WTC11 (cell line): ENCODE results near the gene ANO10.
"Not testable (repeated sequence)": the region's sequence is repeated elsewhere in the genome, so short reads cannot be mapped to it uniquely, and the experiment has no call there.

Source experiments
- CBFB ChIP-seq: sonication (generic); formaldehyde crosslinking; IDR thresholded peaks from 2 replicates; pipeline ENCODE4 v1.8.1; 2022; ENCODE audit warnings: mild to moderate bottlenecking, low read depth, missing genetic modification reagents
- CREB1 ChIP-seq: sonication (generic); formaldehyde crosslinking; IDR thresholded peaks from 2 replicates; pipeline ENCODE4 v1.8.0; 2023; ENCODE audit warnings: mild to moderate bottlenecking, missing genetic modification reagents
- CREM ChIP-seq: sonication (generic); formaldehyde crosslinking; IDR thresholded peaks from 2 replicates; pipeline ENCODE4 v1.8.1; 2022; ENCODE audit warnings: mild to moderate bottlenecking, missing genetic modification reagents, moderate library complexity
- CTCF ChIP-seq: fragments of 200-600 bp; IDR thresholded peaks from 2 replicates; pipeline ENCODE4 v1.8.0; 2022; ENCODE audit warnings: antibody characterized with exemption
- FOXK1 ChIP-seq: sonication (generic); formaldehyde crosslinking; IDR thresholded peaks from 2 replicates; pipeline ENCODE4 v1.8.0; 2022; ENCODE audit warnings: mild to moderate bottlenecking, moderate library complexity, missing genetic modification reagents
- MAX ChIP-seq: sonication (generic); formaldehyde crosslinking; IDR thresholded peaks from 2 replicates; pipeline ENCODE4 v1.8.0; 2022; ENCODE audit warnings: mild to moderate bottlenecking, missing genetic modification reagents

- not testable (repeated sequence) for TF ChIP-seq CREM (CRISPR knock-in tag); FOXK1 (CRISPR knock-in tag); CTCF; CREB1 (CRISPR knock-in tag); CBFB (CRISPR knock-in tag); MAX (CRISPR knock-in tag)
Measured at GRCh38 chr3:43492932-43493331, 128.9 kb downstream of the ANO10 start.
